Keratinocyte (primary cell): Measurements from ENCODE around the gene LRBA.

ENCODE experiments used
- CTCF ChIP-seq, 3 experiments: IDR thresholded peaks in 1 of 3; conservative IDR thresholded peaks in 1 of 3; optimal IDR thresholded peaks in 1 of 3; 2 replicates in 2 of 3; 3 replicates in 1 of 3; pipeline versions ENCODE3 to v1.5.1; 2011; ENCODE audit warnings: low read length in 3 of 3, mild to moderate bottlenecking in 3 of 3, moderate library complexity in 2 of 3, control low read depth in 1 of 3, inconsistent platforms in 1 of 3; ENCODE audit not compliant: insufficient read depth in 2 of 3; ENCODE audit errors: extremely low read depth in 1 of 3
- EZH2 ChIP-seq: IDR thresholded peaks from one replicate; pipeline ENCODE4 v1.6.1; 2012; ENCODE audit warnings: inconsistent platforms, mild to moderate bottlenecking, low read length, moderate library complexity

DNA sequence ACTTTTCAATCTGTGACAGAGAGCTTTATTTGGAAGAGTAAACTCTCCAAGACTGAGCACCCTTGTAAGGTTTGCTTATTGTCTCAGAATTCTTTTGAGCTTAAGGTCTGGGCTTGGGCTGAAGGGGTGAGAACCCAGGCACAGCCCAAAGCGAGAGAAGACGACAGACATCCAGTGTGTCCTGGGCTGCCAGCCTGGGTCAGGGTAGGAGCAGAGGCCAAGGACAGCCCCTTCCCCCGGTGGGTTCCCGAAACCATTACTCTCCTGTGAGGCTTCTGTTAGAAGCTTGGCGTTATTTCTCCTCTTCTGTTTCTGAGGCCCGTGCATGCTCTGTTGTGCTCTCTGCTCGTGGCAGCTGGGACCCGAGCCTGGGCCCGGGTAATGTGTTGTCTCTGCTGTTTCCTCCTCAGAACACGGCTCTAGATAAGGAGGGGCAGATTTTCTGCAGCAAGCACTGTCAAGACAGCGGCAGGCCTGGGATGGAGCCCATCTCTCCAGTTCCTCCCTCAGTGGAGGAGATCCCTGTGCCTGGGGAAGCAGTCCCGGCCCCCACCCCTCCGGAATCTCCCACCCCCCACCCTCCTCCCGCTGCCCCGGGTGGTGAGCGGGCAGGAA is 759.4 kb downstream of the LRBA start:
- no peak for TF ChIP-seq CTCF (optimal IDR thresholded peaks at IDR 0.05 in 1 of 3, IDR thresholded peaks at IDR 0.05 in 1 of 3, conservative IDR thresholded peaks at IDR 0.05 in 1 of 3; ENCODE audit: extremely low read depth in 1 of 3, insufficient read depth in 2 of 3, low read length in 3 of 3)
- TF ChIP-seq EZH2, result no peak
